A549 (cell line): Measurements from ENCODE around the gene LUZP1. TPM values are rescaled to one million over a fixed set of nuclear protein-coding genes. Genes with fewer than 3 reads are reported as not detected.

Source experiments
- ATAC-seq, 2 experiments: fragments of 200-7000 bp in 1 of 2; fragments of >200 bp in 1 of 2; cut with Nextera tagmentation in 1 of 2; cut with Tn5 transposase in 1 of 2; 3 replicates each; pipeline versions ENCODE4 v1.8.0 to v1.9.1; 2018 to 2020; ENCODE audit warnings: mild to moderate bottlenecking in 1 of 2, moderate library complexity in 1 of 2
- CTCF ChIA-PET: fragments of 300-600 bp; sonication (Branson Sonifier 250); formaldehyde crosslinking; extraction: SDS; loops from one replicate; lab custom pipeline; 2021; ENCODE audit warnings: antibody characterized with exemption, inconsistent platforms; lab: Yijun Ruan, JAX
- POLR2A ChIA-PET: fragments of 350-600 bp; formaldehyde crosslinking; extraction: SDS; loops from one replicate; lab custom pipeline; 2021; ENCODE audit warnings: antibody characterized with exemption, inconsistent platforms; lab: Yijun Ruan, JAX
- DNase-seq, 2 experiments: peaks; one replicate each; pipeline versions ENCODE4 v3.0.0 to v3.0.0-alpha.2; 2011 to 2016; ENCODE audit warnings: low read depth in 1 of 2, low spot score in 1 of 2
- FAIRE-seq: peaks from 2 replicates; lab custom pipeline; 2011; peaks lifted over from hg19 to GRCh38; lab: Jason Lieb, UNC
- H3K27ac ChIP-seq, 2 experiments: fragments of >200 bp; sonication (Bioruptor Twin); formaldehyde crosslinking; 3 replicates each; pipeline ENCODE4 v1.5.1; 2016 to 2017
- H3K4me1 ChIP-seq: fragments of >200 bp; sonication (Bioruptor Twin); formaldehyde crosslinking; 3 replicates; pipeline ENCODE4 v1.6.1; 2016
- H3K4me2 ChIP-seq: fragments of >200 bp; sonication (Bioruptor Twin); formaldehyde crosslinking; 3 replicates; pipeline ENCODE4 v1.6.1; 2016
- H3K4me3 ChIP-seq: fragments of >200 bp; sonication (Bioruptor Twin); formaldehyde crosslinking; 3 replicates; pipeline ENCODE4 v1.5.1; 2016
- H3K9me3 ChIP-seq: fragments of >200 bp; sonication (Bioruptor Twin); formaldehyde crosslinking; 3 replicates; pipeline ENCODE4 v1.6.1; 2016
- CEBPB ChIP-seq, 2 experiments: fragments of >200 bp in 1 of 2; sonication (Bioruptor Twin) in 1 of 2; formaldehyde crosslinking in 1 of 2; IDR thresholded peaks; 2 replicates each; pipeline ENCODE4 v1.6.1; 2012 to 2016
- CHD2 ChIP-seq: fragments of 150-350 bp; IDR thresholded peaks from 2 replicates; pipeline ENCODE4 v1.6.1; 2014; ENCODE audit warnings: low read length; ENCODE audit not compliant: partially characterized antibody
- CTCF ChIP-seq: fragments of >200 bp; sonication (Bioruptor Twin); formaldehyde crosslinking; IDR thresholded peaks from 3 replicates; pipeline ENCODE4 v1.5.1; 2016
- E2F6 ChIP-seq: IDR thresholded peaks from 2 replicates; pipeline ENCODE4 v1.6.1; 2012; ENCODE audit warnings: low read depth, borderline replicate concordance
- EHF ChIP-seq: fragments of 250-450 bp; sonication (Bioruptor Pico); IDR thresholded peaks from 2 replicates; pipeline ENCODE4 v1.5.0; 2020; ENCODE audit warnings: mild to moderate bottlenecking
- EP300 ChIP-seq, 2 experiments: fragments of >200 bp; sonication (Bioruptor Twin); formaldehyde crosslinking; IDR thresholded peaks; 2 replicates in 1 of 2; 3 replicates in 1 of 2; pipeline ENCODE4 v1.6.1; 2016 to 2017
- ESRRA ChIP-seq: fragments of 150-350 bp; IDR thresholded peaks from 2 replicates; pipeline ENCODE4 v1.6.1; 2014; ENCODE audit warnings: mild to moderate bottlenecking, low read length, borderline replicate concordance
- FOXS1 ChIP-seq: fragments of 250-450 bp; sonication (Bioruptor Pico); IDR thresholded peaks from 2 replicates; pipeline ENCODE4 v1.5.0; 2020; ENCODE audit warnings: mild to moderate bottlenecking, moderate library complexity
- GATA3 ChIP-seq: IDR thresholded peaks from 2 replicates; pipeline ENCODE4 v1.6.1; 2012; ENCODE audit warnings: borderline replicate concordance
- HOXA7 ChIP-seq: fragments of 250-450 bp; sonication (Bioruptor Pico); IDR thresholded peaks from 2 replicates; pipeline ENCODE4 v1.5.0; 2020; ENCODE audit warnings: mild to moderate bottlenecking, moderate library complexity
- HOXB5 ChIP-seq: fragments of 250-450 bp; sonication (Bioruptor Pico); IDR thresholded peaks from 2 replicates; pipeline ENCODE4 v1.5.0; 2020; ENCODE audit warnings: mild to moderate bottlenecking, moderate library complexity
- JUN ChIP-seq, 2 experiments: fragments of >200 bp; sonication (Bioruptor Twin); formaldehyde crosslinking; IDR thresholded peaks; 2 replicates in 1 of 2; 3 replicates in 1 of 2; pipeline ENCODE4 v1.6.1; 2016 to 2017
- KDM1A ChIP-seq: fragments of 200-600 bp; sonication (generic); IDR thresholded peaks from 2 replicates; pipeline ENCODE4 v1.6.1; 2016; ENCODE audit warnings: low read depth, mild to moderate bottlenecking
- KDM5A ChIP-seq: fragments of 200-600 bp; sonication (generic); IDR thresholded peaks from 2 replicates; pipeline ENCODE4 v1.6.1; 2016; ENCODE audit warnings: antibody characterized with exemption, mild to moderate bottlenecking
- MAFK ChIP-seq: fragments of 450-650 bp; IDR thresholded peaks from 2 replicates; pipeline ENCODE4 v1.6.1; 2014; ENCODE audit not compliant: partially characterized antibody
- MAX ChIP-seq: IDR thresholded peaks from 2 replicates; pipeline ENCODE4 v1.6.1; 2012
- MYC ChIP-seq: IDR thresholded peaks from 2 replicates; pipeline ENCODE4 v1.6.1; 2012; ENCODE audit warnings: mild to moderate bottlenecking, inconsistent platforms, low read length, improper control_type of control experiment, borderline replicate concordance
- NR3C1 ChIP-seq: fragments of >200 bp; sonication (Bioruptor Twin); formaldehyde crosslinking; IDR thresholded peaks from 3 replicates; pipeline ENCODE4 v1.6.1; 2017
- PHF8 ChIP-seq: fragments of 200-600 bp; sonication (generic); IDR thresholded peaks from 2 replicates; pipeline ENCODE4 v1.6.1; 2016; ENCODE audit warnings: low read depth, mild to moderate bottlenecking, antibody characterized with exemption, moderate library complexity, borderline replicate concordance
- POLR2AphosphoS2 ChIP-seq: conservative IDR thresholded peaks from 2 replicates; pipeline ENCODE4 v1.6.1; 2012; ENCODE audit warnings: low read length, improper control_type of control experiment, inconsistent platforms
- RCOR1 ChIP-seq: fragments of 150-350 bp; IDR thresholded peaks from 2 replicates; pipeline ENCODE4 v1.6.1; 2014; ENCODE audit warnings: antibody characterized with exemption, low read length, low read depth
- REST ChIP-seq: fragments of 200-600 bp; sonication (generic); IDR thresholded peaks from 2 replicates; pipeline ENCODE4 v1.6.1; 2016; ENCODE audit warnings: antibody characterized with exemption, mild to moderate bottlenecking, moderate library complexity
- RFX5 ChIP-seq: fragments of 450-650 bp; IDR thresholded peaks from 2 replicates; pipeline ENCODE4 v1.7.1; 2014; ENCODE audit warnings: antibody characterized with exemption, mild to moderate bottlenecking, moderate library complexity
- RNF2 ChIP-seq: fragments of 200-600 bp; sonication (generic); IDR thresholded peaks from 2 replicates; pipeline ENCODE4 v1.6.1; 2016; ENCODE audit warnings: low read depth, mild to moderate bottlenecking, antibody characterized with exemption, moderate library complexity, borderline replicate concordance
- SMC3 ChIP-seq: fragments of >200 bp; sonication (Bioruptor Twin); formaldehyde crosslinking; IDR thresholded peaks from 3 replicates; pipeline ENCODE4 v1.6.1; 2018; ENCODE audit warnings: inconsistent platforms
- TFCP2L1 ChIP-seq: fragments of 250-450 bp; sonication (Bioruptor Pico); IDR thresholded peaks from 2 replicates; pipeline ENCODE4 v1.5.0; 2021; ENCODE audit warnings: mild to moderate bottlenecking
- USF2 ChIP-seq: fragments of 450-650 bp; IDR thresholded peaks from 2 replicates; pipeline ENCODE4 v1.6.1; 2014; ENCODE audit warnings: antibody characterized with exemption
- ZC3H11A ChIP-seq: fragments of 450-650 bp; IDR thresholded peaks from 2 replicates; pipeline ENCODE4 v1.6.1; 2014; ENCODE audit warnings: antibody characterized with exemption, mild to moderate bottlenecking
- ZFP36 ChIP-seq: fragments of 450-650 bp; IDR thresholded peaks from 2 replicates; pipeline ENCODE4 v1.6.1; 2014; ENCODE audit warnings: borderline replicate concordance; ENCODE audit not compliant: partially characterized antibody
- WGBS: methylation state at CpG from one replicate; pipeline ENCODE4 v1.1.6; 2017; ENCODE audit errors: missing lambda C conversion rate; 5-methylcytosine and 5-hydroxymethylcytosine counted together
- polyA minus RNA-seq: library from RNA; depleted of rRNA, polyadenylated mRNA; stranded (reverse); fragments of >200 nt; gene quantifications from 2 replicates; pipeline ENCODE4 v1.2.3, GENCODE V29; 2011; rRNA and poly(A)+ RNA removed
- polyA plus RNA-seq, 4 experiments: library from polyadenylated mRNA; depleted of rRNA in 3 of 4; stranded (reverse); fragments of >200 nt; fragmentation: RNase III in 1 of 4; extraction: RNeasy Plus Mini Kit Qiagen cat#74134 plus additional on column Dnase treatment in 1 of 4; gene quantifications; 2 replicates in 3 of 4; 3 replicates in 1 of 4; pipeline ENCODE4 v1.2.3, GENCODE V29; 2011 to 2017
- TF ChIP-seq, protein P1 (sequence below): fragments of >200 bp; sonication (Bioruptor Twin); formaldehyde crosslinking; IDR thresholded peaks from 3 replicates; pipeline ENCODE4 v1.6.1; 2016
- TF ChIP-seq, protein P2 (sequence below): fragments of >200 bp; sonication (Bioruptor Twin); formaldehyde crosslinking; IDR thresholded peaks from 2 replicates; pipeline ENCODE4 v1.6.1; 2016

The LUZP1 gene
- polyA plus RNA-seq (2011; rRNA removed): 18.3 and 26.2 TPM in 2 replicates
- 4.7 and 6.1 TPM in 2 replicates for polyA plus RNA-seq (2012; cell fraction: cytosol; rRNA removed)
- 8.1 and 10.5 TPM in 2 replicates for polyA plus RNA-seq (2012; cell fraction: nucleus; rRNA removed)
- polyA plus RNA-seq (2017; fragmentation: RNase III; extraction: RNeasy Plus Mini Kit Qiagen cat#74134 plus additional on column Dnase treatment): 17.9 to 18.2 TPM (median 18.0 TPM) in 3 replicates
- polyA minus RNA-seq: 31.8 and 33.3 TPM in 2 replicates

DNA sequence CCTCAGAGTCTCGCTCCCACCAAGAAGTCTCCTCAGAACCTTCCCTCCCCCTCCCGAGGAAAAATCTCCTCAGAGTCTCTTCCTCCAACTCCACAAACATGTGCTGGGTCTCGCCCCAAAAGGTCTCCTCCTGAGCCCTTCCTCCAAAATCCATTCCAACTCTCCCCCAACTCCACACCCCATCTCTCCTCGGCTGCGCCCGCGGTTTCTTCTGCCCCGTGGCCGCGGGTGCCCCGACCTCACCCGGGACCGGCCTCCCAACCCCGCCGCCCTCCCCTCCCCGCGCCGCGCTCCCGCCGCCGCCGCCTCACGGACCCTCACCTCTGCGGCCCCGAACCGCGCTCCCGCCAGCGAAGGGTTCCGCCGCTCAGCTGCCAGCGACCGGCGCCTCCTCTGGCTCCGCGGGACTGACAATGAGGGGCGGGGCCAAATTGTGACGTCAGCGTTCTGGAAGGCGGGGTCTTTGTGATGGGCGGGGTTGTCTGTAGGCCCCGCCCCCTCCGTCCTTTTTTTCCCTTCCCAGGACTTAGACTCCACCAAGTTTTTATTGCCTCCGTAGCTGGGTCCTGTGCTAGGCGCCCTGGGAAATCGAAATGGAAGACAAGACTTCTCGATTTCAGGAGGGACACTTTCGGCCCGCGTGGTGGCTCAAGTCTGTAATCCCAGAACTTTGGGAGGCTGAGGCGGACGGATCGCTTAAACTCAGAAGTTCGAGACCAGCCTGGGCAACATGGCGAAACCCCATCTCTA lies at the start of gene LUZP1:
TSS of gene LUZP1 (minus strand) at position 412 of the 750 bp plus-strand sequence.
- ATAC-seq (peak; percentile 81 to 83), DNase-seq (peak in 1 of 2 experiments; percentile 84), FAIRE-seq (no peak)
- POLR2A ChIA-PET: interaction anchor here (0.6 to 1.2 kb wide), 6 partner anchors 9 to 68 kb away, joined by 3 to 8 read pairs (median 4); no protein-coding TSS in a partner anchor
- H3K4me2 ChIP-seq: peak within 1 kb of the TSS; percentile 77
- CTCF ChIA-PET: interaction anchor here (1.4 to 12.2 kb wide), 2 partner anchors 15 to 70 kb away, joined by 6 to 86 read pairs; no protein-coding TSS in a partner anchor
- no peaks in the 10 kb centered on the region for H3K9me3 ChIP-seq
- H3K27ac ChIP-seq: peak within 1 kb of the TSS; percentile 89 to 98
- H3K4me3 ChIP-seq: peak within 1 kb of the TSS; percentile 95
- WGBS: 23% methylated on average over 21 of the region's 56 CpGs
- peaks cover 31% of the 10 kb centered on the region for H3K4me1 ChIP-seq
- TF ChIP-seq CTCF (no peak), ESRRA (no peak), GATA3 (no peak), MYC (no peak), E2F6 (no peak), EHF (no peak), RNF2 (no peak), ZC3H11A (no peak), PHF8 (peak; percentile 43; the same call in 1 of the 2 replicates), MAFK (peak; percentile 85), REST (no peak), FOXS1 (CRISPR knock-in tag) (no peak), HOXB5 (CRISPR knock-in tag) (no peak), RCOR1 (no peak), NR3C1 (no peak), HOXA7 (no peak), MAX (no peak), CHD2 (no peak), ZFP36 (no peak), KDM5A (no peak), KDM1A (no peak), CEBPB (IDR thresholded peaks at IDR 0.05) (no peak), SMC3 (no peak), EP300 (IDR thresholded peaks at IDR 0.05) (no peak), TFCP2L1 (CRISPR knock-in tag) (no peak), POLR2AphosphoS2 (no peak), RFX5 (no peak), USF2 (no peak), JUN (IDR thresholded peaks at IDR 0.05) (peak in 1 of 2 experiments; percentile 80; a peak in 3 of 5 replicates)
- TF ChIP-seq, protein P1, sequence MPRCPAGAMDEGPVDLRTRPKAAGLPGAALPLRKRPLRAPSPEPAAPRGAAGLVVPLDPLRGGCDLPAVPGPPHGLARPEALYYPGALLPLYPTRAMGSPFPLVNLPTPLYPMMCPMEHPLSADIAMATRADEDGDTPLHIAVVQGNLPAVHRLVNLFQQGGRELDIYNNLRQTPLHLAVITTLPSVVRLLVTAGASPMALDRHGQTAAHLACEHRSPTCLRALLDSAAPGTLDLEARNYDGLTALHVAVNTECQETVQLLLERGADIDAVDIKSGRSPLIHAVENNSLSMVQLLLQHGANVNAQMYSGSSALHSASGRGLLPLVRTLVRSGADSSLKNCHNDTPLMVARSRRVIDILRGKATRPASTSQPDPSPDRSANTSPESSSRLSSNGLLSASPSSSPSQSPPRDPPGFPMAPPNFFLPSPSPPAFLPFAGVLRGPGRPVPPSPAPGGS: peak; percentile 74; the same call in 2 of the 3 replicates
- TF ChIP-seq, protein P2, sequence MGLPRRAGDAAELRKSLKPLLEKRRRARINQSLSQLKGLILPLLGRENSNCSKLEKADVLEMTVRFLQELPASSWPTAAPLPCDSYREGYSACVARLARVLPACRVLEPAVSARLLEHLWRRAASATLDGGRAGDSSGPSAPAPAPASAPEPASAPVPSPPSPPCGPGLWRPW: no peak
